ENCODE data around the gene TM6SF1.
"Not testable (repeated sequence)": the region's sequence is repeated elsewhere in the genome, so short reads cannot be mapped to it uniquely, and the experiment has no call there.

TM6SF1 gene

DNA sequence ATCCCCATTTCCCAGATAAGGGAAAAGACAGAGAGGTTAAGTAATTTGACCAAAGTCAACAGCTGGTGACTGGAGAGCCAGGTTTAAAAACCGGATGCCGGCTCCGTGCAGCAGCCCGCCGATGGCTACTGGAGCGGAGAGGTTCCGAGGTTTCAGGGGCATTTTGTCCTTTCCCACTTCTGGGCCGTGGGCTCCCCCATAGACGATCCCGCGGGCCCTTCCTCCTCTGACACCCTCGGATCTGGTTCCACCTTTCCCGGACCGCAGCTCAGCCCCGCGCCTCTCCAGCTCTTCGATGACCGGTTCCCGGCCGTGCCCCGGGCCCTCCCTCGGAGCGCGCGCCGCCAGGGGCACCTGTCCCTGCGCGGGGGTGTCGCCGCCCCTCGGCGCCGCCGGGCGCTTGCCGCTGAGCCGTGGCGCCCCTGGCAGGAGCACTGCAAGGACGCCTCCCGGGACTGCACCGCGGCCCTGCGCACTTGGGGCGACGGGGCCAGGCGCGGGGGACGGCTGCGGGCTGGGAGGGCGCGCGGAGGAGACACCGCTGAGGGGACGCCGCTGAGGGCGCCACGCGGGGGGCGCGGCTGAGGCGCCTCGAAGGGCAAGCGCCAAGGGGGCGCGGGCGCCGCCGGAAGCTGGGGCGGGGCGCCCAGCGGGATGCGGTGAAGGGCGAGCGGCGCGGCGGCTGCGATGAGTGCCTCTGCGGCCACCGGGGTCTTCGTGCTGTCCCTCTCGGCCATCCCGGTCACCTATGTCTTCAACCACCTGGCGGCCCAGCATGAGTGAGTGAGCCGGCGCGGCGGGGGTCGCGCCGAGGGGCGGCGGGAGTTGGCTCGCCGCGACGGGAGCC, at the start of gene TM6SF1:
Gene TM6SF1 (plus strand): TSS at position 652 of the 847 bp plus-strand sequence. CDS start 36 bp downstream, at position 688.
- DNase-seq (ENCODE audit: low spot score): no peak

DNA sequence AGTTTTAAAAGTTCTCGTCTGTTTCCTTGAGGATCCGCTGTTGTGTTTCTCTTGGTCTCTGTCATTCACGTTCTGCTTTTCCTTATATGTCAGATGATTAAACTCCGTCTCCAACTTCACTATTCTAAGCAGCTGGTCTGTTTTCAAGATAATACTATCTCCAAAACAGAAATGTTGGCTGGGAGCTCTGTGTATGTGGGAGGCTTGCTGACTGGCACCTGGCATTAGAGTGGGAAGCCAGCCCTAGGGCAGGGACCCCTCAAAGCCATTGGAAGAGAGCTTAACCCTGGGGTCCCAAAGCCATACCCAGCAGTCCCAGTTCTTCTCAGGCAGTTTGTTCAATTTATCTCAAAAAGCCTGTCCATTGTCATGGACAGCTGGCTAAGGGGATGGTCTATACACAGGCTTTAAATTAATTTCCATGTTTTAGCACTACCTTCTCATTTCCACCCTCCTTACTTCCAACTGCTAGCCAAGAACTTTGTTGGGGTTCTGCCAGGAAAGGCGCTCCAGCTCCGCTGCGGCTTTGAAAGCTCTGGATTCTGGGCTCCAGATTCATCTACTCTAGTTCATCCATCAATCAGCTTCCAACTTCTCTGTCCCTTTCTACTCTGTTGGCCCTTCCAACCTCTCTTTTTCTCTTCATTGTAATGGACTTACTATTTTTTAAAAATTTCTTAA, 49.6 kb upstream of the TM6SF1 start:
- no peak for DNase-seq (ENCODE audit: low spot score)

DNA sequence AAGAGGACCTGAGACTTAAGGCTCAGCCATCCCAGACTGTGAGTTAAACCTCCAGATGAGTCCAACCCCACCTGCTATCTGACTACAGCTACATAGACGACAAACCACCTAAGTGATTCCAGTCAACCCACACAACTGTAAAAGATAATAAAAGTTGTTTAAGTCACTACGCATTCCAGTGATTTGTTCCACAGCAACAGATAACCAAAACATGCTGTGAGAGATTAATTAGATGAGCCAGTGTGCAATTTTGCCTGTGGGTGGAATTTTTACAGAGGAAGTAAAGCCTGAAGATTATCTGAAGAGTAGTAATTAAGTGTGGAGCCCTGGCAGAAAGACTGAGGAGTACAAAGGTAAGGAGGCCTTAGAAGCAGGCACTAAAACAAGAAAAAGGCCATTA, 45.8 kb upstream of the TM6SF1 start:
- DNase-seq (ENCODE audit: low spot score): no peak

- no peak for DNase-seq (ENCODE audit: low spot score)
These were observed 44.7 kb upstream of the TM6SF1 start for GRCh38 chr15:83062768-83063180.

DNA sequence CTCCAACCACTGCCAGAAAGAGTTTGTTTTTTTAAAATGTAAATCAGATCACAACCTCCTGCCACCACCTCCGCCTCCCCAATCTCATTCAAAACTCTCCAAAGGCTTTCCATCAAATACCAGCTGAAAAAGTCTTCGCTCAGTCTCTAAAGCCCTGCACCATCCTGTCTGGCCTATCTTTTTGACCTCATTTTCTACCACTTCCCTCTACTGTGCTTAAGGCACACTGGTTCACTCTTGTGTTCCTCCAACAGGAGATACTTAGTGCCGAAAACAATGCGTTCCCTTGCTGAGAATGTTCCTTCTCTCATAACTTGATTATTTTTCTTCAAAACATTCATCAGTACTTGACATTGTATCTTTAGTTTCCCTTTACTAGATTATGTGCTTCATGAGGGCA, 43.9 kb upstream of the TM6SF1 start:
- no peak for DNase-seq (ENCODE audit: low spot score)

DNA sequence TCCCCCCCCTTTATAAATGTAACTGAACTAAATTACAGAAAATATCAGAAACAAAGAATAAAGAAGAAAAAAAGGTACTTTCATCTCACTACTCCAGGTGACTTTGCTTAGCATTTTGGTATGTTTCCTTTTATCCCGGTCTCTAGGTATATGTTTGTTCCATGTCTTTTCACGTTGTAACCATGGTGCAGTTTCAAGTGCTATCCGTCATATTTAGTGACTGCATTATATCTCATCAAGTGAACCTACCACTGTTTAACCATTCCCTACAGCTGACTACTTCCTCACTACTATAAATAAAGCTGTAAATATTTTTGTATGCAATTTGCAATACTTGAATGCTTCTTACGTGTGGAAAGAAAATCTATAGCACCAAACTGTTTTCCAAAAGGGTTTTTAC, 42.6 kb upstream of the TM6SF1 start:
- DNase-seq (ENCODE audit: low spot score): no peak

GRCh38 chr15:83065431-83065830, 42.0 kb upstream of the TM6SF1 start:
- no peak for DNase-seq (ENCODE audit: low spot score)

GRCh38 chr15:83066034-83066733, 41.3 kb upstream of the TM6SF1 start:
- peak; percentile 24 for DNase-seq (ENCODE audit: low spot score)

DNA sequence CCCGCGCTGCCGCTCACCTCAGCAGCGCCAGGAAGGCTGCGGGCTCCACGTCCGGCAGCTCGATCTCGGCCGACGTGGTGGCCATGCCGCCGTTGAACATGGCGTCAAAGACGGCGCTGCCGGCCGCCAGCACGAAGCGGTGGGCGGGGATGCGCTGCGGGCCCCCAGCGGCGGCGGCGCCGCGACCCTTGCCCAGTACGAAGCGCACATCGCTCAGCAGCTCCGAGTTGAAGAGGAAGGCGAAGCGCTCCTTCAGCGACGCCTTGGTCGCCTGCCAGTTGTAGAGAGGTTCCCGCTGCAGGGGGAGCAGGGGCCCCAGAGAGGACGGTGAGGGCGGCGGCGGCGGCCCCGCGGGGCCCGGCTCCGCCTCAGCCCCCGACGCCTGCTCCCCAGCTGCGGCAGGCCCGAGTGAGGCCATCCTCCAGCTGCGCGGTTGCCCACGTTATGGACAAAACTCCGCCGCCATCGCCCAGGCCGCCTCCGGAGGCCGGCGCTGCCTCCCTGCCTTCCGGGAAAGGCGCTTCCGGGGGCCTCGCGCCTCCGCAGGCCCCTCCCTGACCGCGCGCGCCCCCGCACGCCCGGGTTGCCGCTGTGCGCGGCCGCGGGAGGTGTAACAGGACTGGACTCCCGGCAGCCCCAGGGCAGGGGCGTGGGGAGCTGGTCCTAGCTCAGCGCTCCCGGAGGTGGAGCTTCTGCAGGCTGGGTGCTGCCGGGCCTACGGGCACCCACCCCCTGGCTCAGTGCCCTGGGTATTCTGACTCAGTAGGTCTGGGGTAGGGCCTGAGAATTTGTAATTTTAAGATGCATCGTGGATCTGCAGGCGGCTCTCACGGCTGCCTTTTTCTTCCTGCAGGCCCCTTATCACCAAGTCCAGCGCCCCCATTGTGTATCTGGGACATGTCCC, 40.5 kb upstream of the TM6SF1 start, which contains the start of gene BTBD1:
Gene BTBD1 (minus strand): TSS at position 519 of the 904 bp plus-strand sequence. CDS start 101 bp downstream, at position 418.
- DNase-seq (ENCODE audit: low spot score): peak; percentile 86

GRCh38 chr15:83067638-83067962, 39.8 kb upstream of the TM6SF1 start:
- no peak for DNase-seq (ENCODE audit: low spot score)

GRCh38 chr15:83068054-83068453, 39.4 kb upstream of the TM6SF1 start:
- DNase-seq (ENCODE audit: low spot score): no peak

DNA sequence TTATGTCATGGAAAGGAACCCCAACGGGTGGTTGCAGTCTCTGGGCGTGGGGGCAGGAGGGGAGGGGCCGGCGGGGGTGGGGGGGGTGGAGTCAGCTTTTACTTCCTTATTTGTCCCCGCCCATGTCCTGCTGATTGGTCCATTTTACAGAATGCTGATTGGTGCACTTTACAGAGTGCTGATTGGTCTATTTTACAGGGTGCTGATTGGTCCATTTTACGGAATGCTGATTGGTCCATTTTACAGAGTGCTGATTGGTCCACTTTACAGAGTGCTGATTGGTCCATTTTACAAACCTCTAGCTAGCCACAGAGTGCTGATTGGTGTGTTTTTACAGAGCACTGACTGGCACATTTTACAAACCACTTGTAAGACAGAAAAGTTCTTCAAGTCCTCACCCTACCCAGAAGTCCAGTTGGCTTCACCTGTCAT, 38.2 kb upstream of the TM6SF1 start:
- not testable (repeated sequence) for DNase-seq (ENCODE audit: low spot score)

DNA sequence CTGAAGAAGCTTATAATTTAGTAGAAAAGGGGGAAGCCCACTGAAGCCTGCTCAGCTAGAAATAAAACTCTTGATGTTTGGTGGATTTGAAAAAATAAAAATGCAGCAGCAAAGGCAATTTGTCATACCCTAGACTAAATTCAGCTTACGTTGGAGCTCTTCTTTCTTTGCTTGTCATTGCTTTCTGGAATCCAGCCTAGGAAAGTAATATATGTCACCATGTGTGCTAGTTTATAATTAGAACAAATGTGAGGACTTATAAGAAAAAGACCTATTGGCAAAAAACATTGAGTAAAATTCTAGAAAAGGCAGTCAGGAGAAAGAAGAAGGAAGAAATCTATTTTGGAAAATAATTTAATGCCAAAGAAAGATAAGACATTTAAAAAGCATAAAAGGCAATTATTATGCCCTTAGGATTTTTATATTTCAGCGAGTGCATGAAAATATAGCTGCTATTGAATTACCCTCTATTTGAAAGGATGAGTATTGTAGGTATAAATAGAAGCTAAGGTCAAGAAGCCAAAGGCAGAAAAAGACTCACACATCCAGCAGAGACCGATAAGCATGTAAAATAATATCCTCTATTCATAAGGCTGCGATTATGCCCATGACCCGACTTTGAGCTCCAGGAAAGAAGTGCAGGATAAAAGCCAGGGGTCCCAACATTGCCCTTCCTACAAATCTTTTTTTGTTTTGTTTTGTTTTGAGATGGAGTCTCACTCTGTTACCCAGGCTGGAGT, 29.8 kb upstream of the TM6SF1 start:
- DNase-seq (ENCODE audit: low spot score): no peak

- no peak for DNase-seq (ENCODE audit: low spot score)
These were observed 28.7 kb upstream of the TM6SF1 start for GRCh38 chr15:83078712-83079111.

GRCh38 chr15:83081256-83082014, 26.0 kb upstream of the TM6SF1 start:
- DNase-seq (ENCODE audit: low spot score): no peak

DNA sequence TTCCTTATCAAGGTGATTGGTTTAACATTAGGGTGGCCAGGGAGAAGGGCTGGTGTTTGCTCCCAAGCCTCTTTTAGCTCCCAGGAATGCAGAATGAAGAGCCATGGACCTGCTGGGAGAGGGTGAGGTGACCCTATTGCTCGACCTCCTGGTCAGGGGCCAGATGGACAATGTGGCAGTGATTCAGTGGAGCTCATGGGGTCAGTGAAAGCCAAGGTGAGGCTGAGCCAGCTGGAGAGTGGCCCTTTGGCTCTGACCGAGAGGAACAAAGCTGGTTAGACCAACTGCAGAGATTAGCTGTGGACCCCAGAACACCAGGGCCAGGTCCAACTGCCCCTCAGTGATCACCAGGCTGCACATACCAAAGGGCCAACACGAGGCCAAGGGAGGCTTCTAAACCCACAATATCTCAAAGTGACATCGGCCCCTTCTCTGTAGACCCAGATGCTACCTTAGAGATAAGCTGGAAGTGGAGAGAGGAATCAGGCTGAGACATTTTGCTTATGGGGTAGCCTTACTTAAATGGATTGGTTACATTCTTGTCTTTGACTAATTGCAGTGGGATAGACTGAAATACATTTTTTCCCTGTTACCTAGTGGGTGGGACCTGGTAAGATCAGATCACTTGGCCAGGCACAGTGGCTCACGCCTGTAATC, 24.6 kb upstream of the TM6SF1 start:
- DNase-seq (ENCODE audit: low spot score): no peak

DNA sequence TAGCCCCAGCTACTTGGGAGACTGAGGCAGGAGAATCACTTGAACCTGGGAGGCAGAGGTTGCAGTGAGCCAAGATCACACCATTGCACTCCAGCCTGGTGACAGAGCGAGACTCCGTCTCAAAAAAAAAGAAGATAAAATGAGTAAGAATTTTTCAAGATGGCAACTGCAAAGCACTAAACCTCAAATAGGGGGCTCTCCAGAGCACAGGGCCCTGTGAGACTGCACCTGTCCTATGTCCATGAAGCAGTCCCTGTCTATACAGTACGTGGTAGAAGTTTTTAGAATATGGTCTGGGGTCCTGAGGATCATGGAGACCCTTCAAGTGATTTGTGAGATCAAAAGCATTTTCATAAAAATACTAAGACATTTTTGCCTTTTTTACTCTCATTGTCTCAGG, 22.0 kb upstream of the TM6SF1 start:
- not testable (repeated sequence) for DNase-seq (ENCODE audit: low spot score)

- not testable (repeated sequence) for DNase-seq (ENCODE audit: low spot score)
These were observed 21.4 kb upstream of the TM6SF1 start for GRCh38 chr15:83085864-83086552.

- DNase-seq (ENCODE audit: low spot score): no peak
These were observed 19.9 kb upstream of the TM6SF1 start for GRCh38 chr15:83087576-83087975.

Measured in cerebellar cortex (tissue), 1 donor.